GM12878 (cell line): Measurements from ENCODE around the gene WWOX. TPM values are rescaled to one million over a fixed set of nuclear protein-coding genes. Genes with fewer than 3 reads are reported as not detected.

Experiments used
- ATAC-seq: fragments of 200-7000 bp; cut with Tn5 transposase; 3 replicates; pipeline ENCODE4 v1.9.1; 2020; ENCODE audit warnings: mild to moderate bottlenecking, moderate library complexity
- BruUV-seq: library from RNA; stranded (reverse); fragments of 400-500 nt; replicated peaks from 2 replicates; lab custom pipeline; 2021; lab: Mats Ljungman, UMichigan
- CTCF ChIA-PET: fragments of 300-600 bp; sonication (Branson Sonifier 250); formaldehyde crosslinking; extraction: SDS; loops from one replicate; lab custom pipeline; 2021; ENCODE audit warnings: inconsistent platforms; lab: Yijun Ruan, JAX
- POLR2A ChIA-PET: fragments of 350-600 bp; formaldehyde crosslinking; extraction: SDS; loops from one replicate; lab custom pipeline; 2021; ENCODE audit warnings: inconsistent platforms; lab: Charles Lee
- RAD21 ChIA-PET: fragments of 300-600 bp; sonication (Branson Sonifier 250); formaldehyde crosslinking; loops from one replicate; lab custom pipeline; 2023; ENCODE audit warnings: antibody characterized with exemption; ENCODE audit not compliant: unreplicated experiment; lab: Charles Lee
- SMC1A ChIA-PET: fragments of 300-600 bp; sonication (Branson Sonifier 250); formaldehyde crosslinking; loops from one replicate; lab custom pipeline; 2023; ENCODE audit not compliant: unreplicated experiment, uncharacterized antibody; lab: Charles Lee
- DNase-seq: peaks from one replicate; pipeline ENCODE4 v3.0.0-alpha.2; 2011; ENCODE audit warnings: low read depth, low spot score
- FAIRE-seq: peaks from 3 replicates; lab custom pipeline; 2011; peaks lifted over from hg19 to GRCh38; lab: Jason Lieb, UNC
- H2AFZ ChIP-seq: 2 replicates; pipeline ENCODE4 v1.6.0; 2011; ENCODE audit warnings: low read depth, low read length, control low read depth; ENCODE audit not compliant: control insufficient read depth
- H3K27ac ChIP-seq: 2 replicates; pipeline ENCODE4 v1.5.1; 2011; ENCODE audit warnings: control low read depth; ENCODE audit not compliant: control insufficient read depth, insufficient read depth
- H3K27me3 ChIP-seq, 2 experiments: replicated peaks in 1 of 2; 2 replicates each; pipeline versions ENCODE4 v1.6.0 to v1.6.1; 2011; ENCODE audit warnings: low read length in 1 of 2; ENCODE audit not compliant: control insufficient read depth in 2 of 2, insufficient read depth in 2 of 2
- H3K36me3 ChIP-seq, 2 experiments: 2 replicates each; pipeline ENCODE4 v1.5.1; 2011; ENCODE audit warnings: low read length in 1 of 2; ENCODE audit not compliant: control insufficient read depth in 2 of 2, insufficient read depth in 2 of 2
- H3K4me1 ChIP-seq: 2 replicates; pipeline ENCODE4 v1.6.1; 2011; ENCODE audit warnings: mild to moderate bottlenecking, low read length, moderate library complexity, mixed read lengths; ENCODE audit not compliant: control insufficient read depth, insufficient read depth
- H3K4me2 ChIP-seq: 2 replicates; pipeline ENCODE4 v1.6.0; 2011; ENCODE audit warnings: control low read depth; ENCODE audit not compliant: control insufficient read depth, insufficient read depth
- H3K4me3 ChIP-seq: fragments of 200-600 bp; sonication (generic); 2 replicates; pipeline ENCODE4 v1.5.1; 2016
- H3K79me2 ChIP-seq: 2 replicates; pipeline ENCODE4 v1.6.0; 2011; ENCODE audit warnings: low read length; ENCODE audit not compliant: control insufficient read depth, insufficient read depth
- H3K9ac ChIP-seq: 2 replicates; pipeline ENCODE4 v1.8.0; 2011; ENCODE audit warnings: low read length, control low read depth, mixed read lengths; ENCODE audit not compliant: control insufficient read depth, insufficient read depth
- H3K9me3 ChIP-seq: replicated peaks from 3 replicates; pipeline ENCODE4 v1.5.1; 2011; ENCODE audit warnings: mild to moderate bottlenecking, low read length; ENCODE audit not compliant: control insufficient read depth, insufficient read depth
- H4K20me1 ChIP-seq: 2 replicates; pipeline ENCODE4 v1.6.0; 2011; ENCODE audit not compliant: control insufficient read depth, insufficient read depth
- ATF2 ChIP-seq: IDR thresholded peaks from 2 replicates; pipeline ENCODE4 v1.6.1; 2012; ENCODE audit warnings: low read length, inconsistent platforms
- BRCA1 ChIP-seq: IDR thresholded peaks from 2 replicates; pipeline ENCODE4 v1.6.1; 2011; ENCODE audit warnings: low read depth, low read length, improper control_type of control experiment
- CBX3 ChIP-seq: fragments of 200-600 bp; sonication (generic); IDR thresholded peaks from 2 replicates; pipeline ENCODE4 v1.6.1; 2016; ENCODE audit warnings: low read depth, borderline replicate concordance
- CHD4 ChIP-seq: fragments of 200-600 bp; sonication (generic); IDR thresholded peaks from 2 replicates; pipeline ENCODE4 v1.6.1; 2016; ENCODE audit warnings: mild to moderate bottlenecking
- JUND ChIP-seq: IDR thresholded peaks from 2 replicates; pipeline ENCODE4 v1.6.1; 2012; ENCODE audit warnings: low read depth, mild to moderate bottlenecking, low read length, improper control_type of control experiment, moderate library complexity
- MAX ChIP-seq: IDR thresholded peaks from 2 replicates; pipeline ENCODE4 v1.6.1; 2012; ENCODE audit warnings: low read depth, low read length, improper control_type of control experiment
- MLLT1 ChIP-seq: fragments of 450-650 bp; IDR thresholded peaks from 2 replicates; pipeline ENCODE4 v1.6.1; 2016; ENCODE audit warnings: mild to moderate bottlenecking
- MTA2 ChIP-seq: fragments of 450-650 bp; IDR thresholded peaks from 2 replicates; pipeline ENCODE4 v1.6.1; 2016; ENCODE audit warnings: low read depth, mild to moderate bottlenecking, moderate library complexity
- MYC ChIP-seq: IDR thresholded peaks from 2 replicates; pipeline ENCODE4 v1.6.1; 2011; ENCODE audit warnings: mild to moderate bottlenecking, low read length, moderate library complexity, inconsistent platforms; ENCODE audit not compliant: insufficient read depth, insufficient replicate concordance, insufficient read length, severe bottlenecking
- NKRF ChIP-seq: fragments of 450-650 bp; conservative IDR thresholded peaks from 2 replicates; pipeline ENCODE4 v1.6.1; 2017; ENCODE audit warnings: mild to moderate bottlenecking, moderate library complexity
- RELA ChIP-seq: fragments of 450-650 bp; IDR thresholded peaks from 2 replicates; pipeline ENCODE4 v1.8.0; 2014; ENCODE audit warnings: borderline replicate concordance; ENCODE audit not compliant: partially characterized antibody
- SRF ChIP-seq, 2 experiments: IDR thresholded peaks; 2 replicates each; pipeline ENCODE4 v1.6.1; 2011; ENCODE audit warnings: low read depth in 2 of 2, low read length in 2 of 2, mild to moderate bottlenecking in 1 of 2, moderate library complexity in 1 of 2
- USF1 ChIP-seq: IDR thresholded peaks from 2 replicates; pipeline ENCODE4 v1.6.1; 2011; ENCODE audit warnings: borderline replicate concordance, low read depth, mild to moderate bottlenecking, moderate library complexity, mixed read lengths, low read length; ENCODE audit not compliant: insufficient read depth; ENCODE audit errors: extremely low read length
- ZBTB33 ChIP-seq: fragments of 450-650 bp; IDR thresholded peaks from 2 replicates; pipeline ENCODE4 v1.6.1; 2017; ENCODE audit warnings: mild to moderate bottlenecking
- ZZZ3 ChIP-seq: IDR thresholded peaks from 2 replicates; pipeline ENCODE4 v1.6.1; 2011; ENCODE audit warnings: low read depth; ENCODE audit not compliant: control insufficient read depth, insufficient read length
- WGBS: methylation state at CpG from one replicate; pipeline ENCODE4 v1.1.6; 2016; ENCODE audit warnings: low lambda C conversion rate; ENCODE audit not compliant: insufficient replicate concordance, insufficient coverage; ENCODE audit errors: missing lambda C conversion rate; 5-methylcytosine and 5-hydroxymethylcytosine counted together
- in situ Hi-C: fragments of 300-500 bp; cut with MboI; formaldehyde crosslinking; loops from 9 replicates; pipeline ENCODE4 v1.14.3; 2018; ENCODE audit warnings: mixed read lengths
- intact Hi-C: fragments of 100-400 bp; cut with micrococcal nuclease; formaldehyde crosslinking; loops from one replicate; pipeline ENCODE4 v1.14.2; 2022; ENCODE audit not compliant: unreplicated experiment
- polyA plus RNA-seq, 11 experiments: library from polyadenylated mRNA; depleted of rRNA in 4 of 11; unstranded in 6 of 11; stranded (reverse) in 5 of 11; fragments of >200 nt; fragmentation: Nextera tagmentation in 4 of 11; fragmentation: Illumina TruSeq in 1 of 11; extraction: Ambion mirVana in 4 of 11; extraction: Trizol in 1 of 11; gene quantifications; 1 replicate in 1 of 11; 2 replicates in 10 of 11; pipeline versions ENCODE4 v1.2.1 to v1.2.3, GENCODE V29; 2011 to 2016; ENCODE audit warnings: inconsistent platforms in 2 of 11, missing spikeins in 2 of 11, low read depth in 1 of 11
- total RNA-seq, 4 experiments: library from RNA; depleted of rRNA in 3 of 4; stranded (reverse); fragments of >200 nt in 3 of 4; fragmentation: Illumina TruSeq in 1 of 4; extraction: Trizol in 1 of 4; gene quantifications; 2 replicates each; pipeline versions ENCODE4 v1.2.1 to v1.2.3, GENCODE V29; 2013 to 2021

WWOX gene
- total and polyA plus RNA-seq, 10 of the 15 experiments (the other 5 are each of a cell fraction or from before 2014, with no cell fraction given): 2.8 to 24.4 (median 17.8) TPM

GRCh38 chr16:78784771-78785170 lies 685.3 kb downstream of the WWOX start (continued):
- TF ChIP-seq MTA2: no peak
- no peak for TF ChIP-seq BRCA1
- TF ChIP-seq ZBTB33: no peak
- TF ChIP-seq USF1: no peak
- TF ChIP-seq SRF (IDR thresholded peaks at IDR 0.05; ENCODE audit: low read depth in 2 of 2, low read length in 2 of 2): no peak

- 49% methylated on average over 3 of the region's 3 CpGs for WGBS
- intact Hi-C loops: no loop called here
- ChIA-PET CTCF (no interaction called here), POLR2A (no interaction called here), SMC1A (interaction anchor here (1.3 kb wide), 1 partner anchor 15 kb away, joined by 4 read pairs; no protein-coding TSS in a partner anchor), RAD21 (no interaction called here)
- FAIRE-seq: no peak
- Histone ChIP-seq H2AFZ (no peak overlapping the region), H3K9ac (no peak overlapping the region), H3K4me3 (no peak overlapping the region), H3K79me2 (no peaks in the 10 kb centered on the region), H4K20me1 (no peaks in the 10 kb centered on the region), H3K27me3 (no peaks in the 10 kb centered on the region; a peak in 1 of 4 replicates), H3K27ac (no peak overlapping the region), H3K9me3 (no peaks in the 10 kb centered on the region), H3K36me3 (no peaks in the 10 kb centered on the region), H3K4me1 (no peaks in the 10 kb centered on the region), H3K4me2 (no peak overlapping the region)
- in situ Hi-C loops: no loop called here
- no peak for DNase-seq
- no TSS peak for BruUV-seq
- ATAC-seq: no peak
- TF ChIP-seq MAX: no peak
- TF ChIP-seq MLLT1: no peak
- no peak for TF ChIP-seq NKRF
- TF ChIP-seq RELA: no peak
- TF ChIP-seq MYC: no peak
- TF ChIP-seq CHD4: no peak
- no peak for TF ChIP-seq ZZZ3
- no peak for TF ChIP-seq JUND
- TF ChIP-seq CBX3: no peak
- TF ChIP-seq ATF2: no peak
Measured at GRCh38 chr16:78785218-78785617, 685.8 kb downstream of the WWOX start.
